HG03432 (cell line): ENCODE measurements around the gene GNG10.

Source experiments
- ATAC-seq: cut with Tn5 transposase; IDR thresholded peaks from one replicate; pipeline ENCODE4 v1.9.1; 2021; ENCODE audit warnings: mild to moderate bottlenecking, moderate library complexity; ENCODE audit not compliant: unreplicated experiment

Gene GNG10

DNA sequence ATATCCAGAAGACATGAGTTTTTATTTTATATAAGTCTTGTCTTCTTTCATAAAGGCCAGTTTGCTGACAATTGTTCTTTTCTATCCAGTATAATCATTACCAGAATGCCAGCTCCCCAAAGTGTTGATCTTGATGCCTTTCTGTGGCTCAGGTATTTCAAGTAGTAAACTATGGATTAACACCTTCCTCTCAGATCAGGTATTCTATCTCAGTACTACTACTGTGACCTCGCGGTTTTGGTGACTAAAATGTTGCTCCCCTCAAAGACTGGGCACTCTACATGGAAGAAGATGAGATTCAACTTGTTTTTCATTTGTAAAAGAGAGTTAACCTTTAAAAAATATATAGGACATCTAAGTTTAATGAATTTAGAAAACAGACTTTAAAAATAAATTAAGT, 58.1 kb downstream of the GNG10 start:
- no peak for ATAC-seq
